ENCODE data around the gene SH2B3.
"Not testable (repeated sequence)": the region's sequence is repeated elsewhere in the genome, so short reads cannot be mapped to it uniquely, and the experiment has no call there.

SH2B3 gene

DNA sequence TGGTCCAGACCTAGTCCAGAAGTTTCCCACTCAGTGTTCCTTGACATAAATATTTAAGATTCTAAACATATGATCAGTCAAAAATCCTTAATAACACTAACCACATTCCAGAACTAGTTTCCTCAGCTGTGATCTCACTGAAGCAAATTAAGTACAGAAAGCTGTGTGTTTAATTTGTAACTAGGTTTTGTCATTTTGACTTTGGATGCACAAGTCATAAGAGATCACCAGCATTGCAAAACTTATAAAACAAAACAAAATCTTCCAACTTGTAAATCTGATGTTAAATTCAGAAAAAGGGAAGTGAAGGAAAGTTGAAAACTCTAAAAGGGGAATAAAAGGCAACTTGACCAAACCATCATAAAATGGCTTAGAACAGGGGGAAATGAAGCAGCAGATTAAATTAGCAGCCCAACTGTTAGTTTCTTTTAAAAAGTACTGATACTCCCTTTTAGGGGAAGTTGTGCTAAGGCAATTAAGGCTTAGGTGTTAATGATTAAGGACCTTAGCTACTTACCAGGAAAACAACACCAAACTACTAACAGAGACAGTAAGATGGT, 56.6 kb downstream of the SH2B3 start:
- DNase-seq (ENCODE audit: low read depth) = no peak

DNA sequence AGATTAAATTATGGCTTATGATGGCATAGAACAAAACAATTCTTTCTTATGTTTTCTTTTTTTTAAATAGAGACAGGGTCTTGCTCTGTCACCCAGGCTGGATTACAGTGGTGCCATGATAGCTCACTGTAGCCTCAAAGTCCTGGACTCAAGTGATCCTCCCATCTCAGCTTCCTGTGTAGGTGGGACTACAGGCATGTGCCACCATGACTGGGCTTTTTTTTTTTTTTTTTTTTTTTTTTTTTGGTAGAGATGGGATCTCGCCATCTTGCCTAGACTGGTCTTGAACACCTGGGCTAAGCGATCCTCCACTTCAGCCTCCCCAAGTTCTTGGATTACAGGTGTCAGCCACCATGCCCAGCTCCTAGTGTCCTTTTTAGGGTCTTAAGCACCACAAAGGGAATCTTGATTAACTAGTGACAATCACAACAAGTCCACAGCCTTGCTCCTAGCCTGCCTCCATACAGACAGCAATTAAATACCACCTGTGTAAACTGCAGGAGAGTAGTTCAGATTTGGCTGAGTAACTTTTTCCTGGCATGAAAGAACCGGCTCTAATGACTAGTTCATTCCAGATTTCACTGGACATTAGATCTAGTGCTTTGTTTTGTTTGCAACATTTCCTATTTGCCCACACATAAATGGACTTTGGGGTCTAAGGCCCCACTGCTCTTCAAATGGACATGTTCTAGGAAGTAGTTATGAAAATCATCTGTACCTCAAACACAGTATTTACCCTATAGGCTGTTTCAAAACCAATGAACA, 61.6 kb downstream of the SH2B3 start:
- no peak for DNase-seq (ENCODE audit: low read depth)

DNA sequence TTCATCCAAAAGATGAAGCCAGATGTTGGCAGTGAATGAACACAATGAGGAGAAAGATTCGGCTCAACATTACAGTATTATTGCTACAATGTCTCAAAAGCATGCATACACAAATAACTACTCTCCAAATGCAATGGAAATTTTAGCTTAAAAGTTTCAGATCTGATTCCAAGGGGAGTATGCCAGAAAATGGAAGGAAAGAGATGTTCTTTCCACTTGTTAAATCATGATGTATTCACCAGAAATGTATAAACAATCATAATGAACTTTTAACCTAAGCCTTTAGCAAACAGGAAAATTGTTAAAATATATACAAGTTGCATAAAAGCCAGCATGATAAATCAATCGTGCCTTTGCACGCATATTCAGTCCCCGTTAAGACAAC, 62.1 kb downstream of the SH2B3 start:
- no peak for DNase-seq (ENCODE audit: low read depth)

DNA sequence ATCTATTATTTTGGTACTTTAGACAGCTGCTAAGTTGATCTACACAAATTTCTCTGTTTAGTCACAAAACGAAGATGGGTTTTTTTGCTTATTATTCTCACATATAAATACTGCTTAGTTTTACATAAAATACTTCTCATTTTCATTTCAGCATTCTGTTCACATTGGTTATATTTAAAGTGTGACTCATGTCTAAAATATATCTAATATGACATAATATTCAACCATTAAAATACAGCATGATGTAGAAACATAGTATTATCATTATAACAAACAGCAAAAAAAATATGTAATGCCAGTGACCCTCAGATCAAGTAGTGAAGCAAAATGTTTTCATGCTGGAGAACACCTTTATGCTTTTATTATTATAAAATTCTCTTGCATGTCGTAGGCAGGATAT, 63.7 kb downstream of the SH2B3 start:
- DNase-seq (ENCODE audit: low read depth) = no peak

DNA sequence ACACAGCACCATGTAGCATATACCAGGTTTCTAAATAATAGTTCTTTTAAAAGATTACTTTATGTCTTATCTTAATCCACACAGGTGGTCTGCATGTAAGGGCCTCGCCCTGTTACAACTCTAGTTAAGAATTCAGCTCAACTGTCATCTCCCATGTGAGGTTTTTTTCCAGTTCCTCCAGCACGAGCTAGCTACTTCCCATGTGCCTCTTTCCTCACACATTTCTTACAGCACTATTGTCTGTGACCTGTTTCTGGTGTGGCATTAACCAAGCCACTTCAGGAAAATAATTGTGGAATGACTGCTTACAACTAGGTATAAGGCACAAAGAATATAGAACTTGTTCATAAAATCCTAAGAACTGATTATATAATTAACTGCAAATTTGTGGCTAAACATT, 65.5 kb downstream of the SH2B3 start:
- no peak for DNase-seq (ENCODE audit: low read depth)

DNA sequence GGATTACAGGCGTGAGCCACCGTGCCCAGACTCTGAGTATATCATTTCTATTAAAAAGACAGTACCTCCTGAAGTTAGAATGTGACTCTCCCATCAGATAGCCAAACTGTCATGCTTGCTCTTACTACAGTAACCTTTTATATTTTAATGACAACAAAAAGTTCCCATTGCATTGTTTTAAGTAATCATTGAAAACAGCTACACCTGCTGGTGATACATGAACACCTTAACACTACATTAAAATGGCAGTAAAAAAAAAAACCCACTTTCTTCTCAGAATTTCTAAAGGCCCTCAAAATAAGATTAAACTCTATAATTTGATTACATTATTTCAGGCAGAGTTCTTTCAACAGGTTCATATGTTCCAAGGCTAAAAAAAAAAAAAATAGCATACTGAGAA, 76.7 kb downstream of the SH2B3 start:
- DNase-seq (ENCODE audit: low read depth) = no peak

DNA sequence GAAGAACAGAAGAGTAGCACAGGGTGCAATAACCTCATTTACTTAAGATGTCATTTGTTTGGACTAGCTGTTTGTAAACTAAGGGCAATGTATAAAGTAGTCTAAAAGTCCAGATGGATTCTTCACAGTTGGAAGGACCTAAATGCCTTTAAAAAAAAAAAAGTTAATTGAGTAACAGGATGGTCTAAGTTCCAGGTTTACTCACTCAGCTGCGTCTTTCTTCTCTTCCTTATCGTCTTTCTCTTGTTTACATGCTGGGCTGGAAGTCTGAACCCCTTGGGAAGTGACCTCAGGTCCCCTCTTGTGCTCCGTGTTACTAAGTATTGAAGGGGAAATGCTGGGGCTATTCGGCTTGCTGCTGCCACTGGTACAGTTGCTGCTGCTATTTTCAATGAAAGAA, 82.5 kb downstream of the SH2B3 start:
- no peak for DNase-seq (ENCODE audit: low read depth)

DNA sequence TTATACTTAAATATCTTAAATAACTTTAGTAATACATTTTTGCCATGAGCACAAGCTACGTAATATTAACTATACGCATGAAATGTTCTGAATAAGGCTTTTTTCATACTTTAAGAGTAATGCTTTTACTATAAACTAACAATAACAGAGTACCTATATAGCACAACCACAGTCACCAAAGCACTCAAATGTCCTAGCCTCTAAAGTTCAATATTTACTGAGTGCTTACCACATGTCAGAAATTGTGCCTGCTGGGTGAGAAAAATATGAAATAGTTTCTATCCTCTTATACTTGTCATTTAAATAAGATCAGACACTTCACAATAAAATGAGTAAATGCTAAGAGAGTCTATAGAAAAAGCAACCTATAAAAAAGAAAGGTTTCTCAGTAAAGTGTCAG, 83.1 kb downstream of the SH2B3 start:
- DNase-seq (ENCODE audit: low read depth) = no peak

DNA sequence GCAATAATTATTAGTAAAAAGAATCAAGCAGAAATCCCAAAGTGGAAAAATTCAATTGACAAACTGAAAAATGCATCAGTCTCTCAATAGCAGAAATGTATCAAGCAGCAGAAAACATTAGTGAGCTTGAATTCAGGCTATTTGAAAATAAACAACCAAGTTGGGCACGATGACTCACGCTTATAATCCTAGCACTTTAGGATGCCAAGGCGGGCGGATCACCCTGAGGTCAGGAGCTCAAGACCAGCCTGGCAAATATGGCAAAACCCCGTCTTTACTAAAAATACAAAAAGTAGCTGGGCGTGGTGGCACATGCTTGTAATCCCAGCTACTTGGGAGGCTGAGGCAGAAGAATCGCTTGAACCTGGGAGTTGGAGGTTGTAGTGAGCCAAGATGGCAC, 87.3 kb downstream of the SH2B3 start:
- not testable (repeated sequence) for DNase-seq (ENCODE audit: low read depth)

DNA sequence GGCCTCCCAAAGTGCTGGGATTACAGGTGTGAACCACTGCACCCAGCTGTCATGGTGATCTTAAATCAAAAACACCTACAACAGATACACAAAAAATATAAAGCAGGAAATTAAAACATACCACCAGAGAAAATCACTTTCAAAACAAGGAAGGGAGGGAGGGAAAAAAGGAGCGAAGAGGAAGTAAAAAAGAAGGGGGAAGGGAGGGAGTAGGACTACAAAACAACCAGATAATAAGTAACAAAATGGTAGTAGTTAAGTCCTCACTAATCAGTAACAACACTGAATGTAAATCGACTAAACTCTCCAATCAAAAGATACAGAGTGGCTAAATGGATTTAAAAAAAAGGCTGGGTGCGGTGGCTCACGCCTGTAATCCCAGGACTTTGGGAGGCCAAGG, 89.0 kb downstream of the SH2B3 start:
- DNase-seq (ENCODE audit: low read depth) = no peak

Measured in stimulated activated CD8-positive, alpha-beta memory T cell treated with anti-CD3 and anti-CD28 coated beads, Interleukin-12 subunit alpha, Interleukin-12 subunit beta, amount 100 ng/mL, for 1 hour (primary cell).